Measurements from ENCODE around the gene LPIN3.

GRCh38 chr20:41320441-41320840 is 20.2 kb upstream of the LPIN3 start:
- TF ChIP-seq CTCF (IDR thresholded peaks at IDR 0.05), result no peak
- TF ChIP-seq POLR2A (IDR thresholded peaks at IDR 0.05), result no peak
